HEK293 (cell line): ENCODE data around the gene MRPS6.

Experiments used
- CTCF ChIA-PET: fragments of 350-600 bp; formaldehyde crosslinking; extraction: SDS; loops from one replicate; lab custom pipeline; 2021; ENCODE audit warnings: antibody characterized with exemption; lab: Yijun Ruan, JAX
- POLR2A ChIA-PET: fragments of 300-600 bp; formaldehyde crosslinking; extraction: SDS; loops from one replicate; lab custom pipeline; 2020; ENCODE audit warnings: antibody characterized with exemption, inconsistent platforms; lab: Yijun Ruan, JAX
- H3K27ac ChIP-seq: fragments of 200-500 bp; sonication (Bioruptor generic); 2 replicates; pipeline ENCODE4 v1.5.1; 2014; ENCODE audit warnings: low read depth, low read length, control low read depth, inconsistent platforms; ENCODE audit errors: extremely low read depth
- H3K36me3 ChIP-seq, 2 experiments: fragments of 200-500 bp in 1 of 2; sonication (Bioruptor generic) in 1 of 2; 1 replicate in 1 of 2; 2 replicates in 1 of 2; pipeline ENCODE4 v1.5.1; 2014 to 2017; ENCODE audit warnings: inconsistent platforms in 2 of 2, low read length in 2 of 2; ENCODE audit not compliant: control insufficient read depth in 2 of 2, insufficient read depth in 1 of 2
- H3K4me1 ChIP-seq: fragments of 200-500 bp; sonication (Bioruptor generic); 2 replicates; pipeline ENCODE4 v1.5.1; 2014; ENCODE audit warnings: mild to moderate bottlenecking, low read length, inconsistent platforms; ENCODE audit not compliant: control insufficient read depth, insufficient read depth
- H3K4me3 ChIP-seq: 2 replicates; pipeline ENCODE4 v1.5.1; 2011; ENCODE audit warnings: low read depth, mild to moderate bottlenecking, control low read depth, low read length, moderate library complexity
- H3K9me3 ChIP-seq: fragments of 200-500 bp; sonication (Bioruptor generic); 2 replicates; pipeline ENCODE4 v1.5.1; 2014; ENCODE audit warnings: low read depth, low read length, inconsistent platforms; ENCODE audit not compliant: control insufficient read depth, insufficient read depth
- GLI2 ChIP-seq: fragments of 450-650 bp; formaldehyde crosslinking; IDR thresholded peaks from 2 replicates; pipeline ENCODE4; 2017; ENCODE audit warnings: missing biosample characterization, missing genetic modification characterization, low read depth, borderline replicate concordance
- HOXA7 ChIP-seq: sonication (generic); formaldehyde crosslinking; IDR thresholded peaks from 2 replicates; pipeline ENCODE4 v1.8.1; 2022; ENCODE audit warnings: missing genetic modification reagents, borderline replicate concordance
- KLF10 ChIP-seq: fragments of 450-650 bp; IDR thresholded peaks from 2 replicates; pipeline ENCODE4 v1.5.1; 2018; ENCODE audit warnings: missing biosample characterization, mild to moderate bottlenecking, missing genetic modification characterization
- OVOL3 ChIP-seq: fragments of 450-650 bp; formaldehyde crosslinking; IDR thresholded peaks from 2 replicates; pipeline ENCODE4 v1.5.1; 2016; ENCODE audit warnings: missing biosample characterization, missing genetic modification characterization
- ZBTB17 ChIP-seq: fragments of 450-650 bp; formaldehyde crosslinking; IDR thresholded peaks from 2 replicates; pipeline ENCODE4 v1.5.1; 2016; ENCODE audit warnings: missing biosample characterization, missing genetic modification characterization
- ZBTB48 ChIP-seq: fragments of 450-650 bp; formaldehyde crosslinking; IDR thresholded peaks from 2 replicates; pipeline ENCODE4 v1.5.1; 2016; ENCODE audit warnings: missing biosample characterization, missing genetic modification characterization
- ZBTB8A ChIP-seq: fragments of 450-650 bp; formaldehyde crosslinking; IDR thresholded peaks from 2 replicates; pipeline ENCODE4 v1.5.1; 2016; ENCODE audit warnings: missing biosample characterization, missing genetic modification characterization
- ZEB2 ChIP-seq: fragments of 450-650 bp; formaldehyde crosslinking; IDR thresholded peaks from 2 replicates; pipeline ENCODE4 v1.5.1; 2016; ENCODE audit warnings: missing biosample characterization, missing genetic modification characterization
- ZFP69B ChIP-seq: fragments of 450-650 bp; formaldehyde crosslinking; IDR thresholded peaks from 2 replicates; pipeline ENCODE4 v1.5.1; 2016; ENCODE audit warnings: missing biosample characterization, missing genetic modification characterization
- ZNF114 ChIP-seq: fragments of 450-650 bp; formaldehyde crosslinking; IDR thresholded peaks from 2 replicates; pipeline ENCODE4 v1.5.0; 2017; ENCODE audit warnings: missing biosample characterization, missing genetic modification characterization
- ZNF133 ChIP-seq: fragments of 450-650 bp; formaldehyde crosslinking; IDR thresholded peaks from 2 replicates; pipeline ENCODE4 v1.5.1; 2016; ENCODE audit warnings: missing biosample characterization, missing genetic modification characterization
- ZNF138 ChIP-seq: fragments of 450-650 bp; formaldehyde crosslinking; IDR thresholded peaks from 2 replicates; pipeline ENCODE4 v1.5.1; 2016; ENCODE audit warnings: missing biosample characterization, missing genetic modification characterization, borderline replicate concordance
- ZNF169 ChIP-seq: fragments of 450-650 bp; formaldehyde crosslinking; IDR thresholded peaks from 2 replicates; pipeline ENCODE4 v1.5.1; 2016; ENCODE audit warnings: missing biosample characterization, missing genetic modification characterization
- ZNF223 ChIP-seq: fragments of 450-650 bp; formaldehyde crosslinking; IDR thresholded peaks from 2 replicates; pipeline ENCODE4 v1.5.1; 2016; ENCODE audit warnings: missing biosample characterization, missing genetic modification characterization
- ZNF266 ChIP-seq: fragments of 450-650 bp; formaldehyde crosslinking; IDR thresholded peaks from 2 replicates; pipeline ENCODE4 v1.5.1; 2016; ENCODE audit warnings: missing biosample characterization, missing genetic modification characterization, low read depth
- ZNF324 ChIP-seq: fragments of 450-650 bp; formaldehyde crosslinking; IDR thresholded peaks from 2 replicates; pipeline ENCODE4 v1.5.1; 2016; ENCODE audit warnings: missing biosample characterization, missing genetic modification characterization
- ZNF350 ChIP-seq: fragments of 450-650 bp; formaldehyde crosslinking; IDR thresholded peaks from 2 replicates; pipeline ENCODE4 v1.5.0; 2017; ENCODE audit warnings: missing biosample characterization, mild to moderate bottlenecking, missing genetic modification characterization
- ZNF555 ChIP-seq: fragments of 450-650 bp; formaldehyde crosslinking; conservative IDR thresholded peaks from 2 replicates; pipeline ENCODE4 v1.5.1; 2017; ENCODE audit warnings: missing biosample characterization, mild to moderate bottlenecking, missing genetic modification characterization, inconsistent platforms
- ZNF626 ChIP-seq: fragments of 450-650 bp; sonication (Bioruptor Pico); formaldehyde crosslinking; IDR thresholded peaks from 2 replicates; pipeline ENCODE4 v1.5.1; 2018; ENCODE audit warnings: missing biosample characterization, missing genetic modification characterization, inconsistent platforms
- TF ChIP-seq, protein P1 (sequence below): sonication (generic); formaldehyde crosslinking; IDR thresholded peaks from 2 replicates; pipeline ENCODE4 v1.8.1; 2022; ENCODE audit warnings: mild to moderate bottlenecking, moderate library complexity, missing genetic modification reagents
- TF ChIP-seq, protein P2 (sequence below): fragments of 450-650 bp; formaldehyde crosslinking; IDR thresholded peaks from 2 replicates; pipeline ENCODE4 v1.5.1; 2016; ENCODE audit warnings: missing biosample characterization, missing genetic modification characterization
- TF ChIP-seq, protein P3 (sequence below): fragments of 450-650 bp; formaldehyde crosslinking; IDR thresholded peaks from 2 replicates; pipeline ENCODE4 v1.5.1; 2016; ENCODE audit warnings: missing biosample characterization, missing genetic modification characterization
- TF ChIP-seq, protein P4 (sequence below): fragments of 450-650 bp; formaldehyde crosslinking; IDR thresholded peaks from 2 replicates; pipeline ENCODE4 v1.5.1; 2016; ENCODE audit warnings: missing biosample characterization, missing genetic modification characterization

Gene MRPS6

DNA sequence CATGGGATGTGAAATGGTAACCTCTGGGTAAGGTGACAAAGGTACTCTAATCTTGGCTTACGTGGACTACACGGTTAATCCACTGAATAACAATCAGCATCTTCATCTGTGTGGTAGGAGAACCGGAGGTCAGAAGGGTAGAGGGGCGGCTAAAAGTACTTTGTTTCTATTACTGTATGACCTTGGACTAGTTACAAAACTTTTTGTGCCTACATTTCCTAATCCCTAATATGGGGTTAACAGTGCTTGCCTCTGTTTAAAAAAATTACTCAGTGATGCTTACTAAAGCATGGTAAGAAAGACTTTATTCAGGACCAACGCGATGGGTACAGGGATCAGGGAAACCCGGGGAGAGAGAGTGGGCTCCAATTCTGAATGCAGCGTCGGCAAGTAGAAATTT, 1.7 kb upstream of the MRPS6 start:
- POLR2A ChIA-PET: no interaction called here
- H3K27ac ChIP-seq: no peak overlapping the region
- H3K9me3 ChIP-seq: no peaks in the 10 kb centered on the region

DNA sequence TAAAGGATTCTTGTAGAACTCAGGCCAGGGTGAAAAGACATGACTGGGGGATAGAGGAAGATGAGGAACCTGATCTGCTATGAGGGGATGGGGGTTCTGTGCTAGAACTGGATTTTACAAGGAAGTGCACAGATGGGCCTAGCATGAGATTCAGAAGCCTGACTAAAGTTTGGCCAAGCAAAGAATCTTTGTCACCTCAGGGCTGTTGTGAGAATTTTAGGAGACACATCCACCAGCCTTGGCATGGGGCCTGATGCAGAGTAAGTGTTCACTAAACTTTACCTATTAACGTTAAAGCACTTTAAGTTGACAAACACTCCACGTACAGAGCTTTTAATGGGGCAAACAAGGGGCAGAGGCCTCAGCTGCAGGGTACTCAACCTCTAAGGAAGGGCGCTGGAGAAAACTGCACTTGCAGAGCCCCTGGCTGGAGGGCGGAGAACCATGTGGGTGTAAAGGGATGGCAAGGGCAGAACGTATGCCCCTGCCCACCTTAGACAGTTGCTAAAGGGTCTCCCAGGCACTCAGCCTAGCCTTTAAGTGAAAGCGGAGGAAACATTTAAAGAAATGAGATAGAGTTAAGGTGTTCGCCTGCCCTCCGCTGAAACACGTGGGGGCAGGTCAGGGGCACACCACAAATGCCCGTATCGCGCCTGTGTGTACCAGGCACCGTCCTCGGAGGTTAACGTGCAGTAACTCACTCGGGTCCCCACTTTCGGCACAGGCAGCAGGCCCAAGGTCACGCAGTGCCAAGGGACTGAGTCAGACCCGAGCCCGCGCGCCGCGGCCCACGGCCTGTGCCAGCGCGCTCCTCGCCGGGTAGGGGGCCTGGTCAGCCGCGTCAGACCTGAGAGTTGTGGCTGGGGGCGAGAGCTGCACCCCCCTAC, 990 bp upstream of the MRPS6 start:
- ChIA-PET CTCF (interaction anchor here (0.8 to 1.6 kb wide), 5 partner anchors 37 to 559 kb away, joined by 3 to 6 read pairs (median 3); no protein-coding TSS in a partner anchor), POLR2A (interaction anchor here (1.0 to 1.1 kb wide), 2 partner anchors 11 to 15 kb away, joined by 3 to 4 read pairs; no protein-coding TSS in a partner anchor)
- no peaks in the 10 kb centered on the region for H3K36me3 ChIP-seq
- peak overlapping the region; percentile 71; the same call in 1 of the 2 replicates for H3K27ac ChIP-seq
- peaks cover 2% of the 10 kb centered on the region; the same call in 1 of the 2 replicates for H3K4me1 ChIP-seq
- H3K9me3 ChIP-seq: no peaks in the 10 kb centered on the region
- TF ChIP-seq ZBTB17 (tag by site-specific recombination) (peak; percentile 49; the same call in 1 of the 2 replicates), ZBTB8A (tag by site-specific recombination) (peak; percentile 9; the same call in 1 of the 2 replicates), HOXA7 (CRISPR knock-in tag) (no peak), ZNF169 (tag by site-specific recombination) (0 out of 2 replicates have a peak, but pooled peaks have one; percentile 17), ZNF266 (no peak), ZBTB48 (tag by site-specific recombination) (peak; percentile 45; the same call in 1 of the 2 replicates), GLI2 (tag by site-specific recombination) (no peak), ZNF350 (peak; percentile 26; the same call in 1 of the 2 replicates)
- TF ChIP-seq, protein P1, sequence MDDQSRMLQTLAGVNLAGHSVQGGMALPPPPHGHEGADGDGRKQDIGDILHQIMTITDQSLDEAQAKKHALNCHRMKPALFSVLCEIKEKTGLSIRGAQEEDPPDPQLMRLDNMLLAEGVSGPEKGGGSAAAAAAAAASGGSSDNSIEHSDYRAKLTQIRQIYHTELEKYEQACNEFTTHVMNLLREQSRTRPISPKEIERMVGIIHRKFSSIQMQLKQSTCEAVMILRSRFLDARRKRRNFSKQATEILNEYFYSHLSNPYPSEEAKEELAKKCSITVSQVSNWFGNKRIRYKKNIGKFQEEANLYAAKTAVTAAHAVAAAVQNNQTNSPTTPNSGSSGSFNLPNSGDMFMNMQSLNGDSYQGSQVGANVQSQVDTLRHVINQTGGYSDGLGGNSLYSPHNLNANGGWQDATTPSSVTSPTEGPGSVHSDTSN (CRISPR knock-in tag): 0 out of 2 replicates have a peak, but pooled peaks have one; percentile 14
- TF ChIP-seq, all 188 proteins: peak for 6
- peak overlapping the region; percentile 44 for H3K4me3 ChIP-seq

More for the DNA sequence above, 1.7 kb upstream of the MRPS6 start:
- TF ChIP-seq ZNF138 (tag by site-specific recombination) (no peak), ZEB2 (no peak), ZNF223 (tag by site-specific recombination) (no peak), ZNF133 (tag by site-specific recombination) (no peak), ZNF555 (no peak), OVOL3 (tag by site-specific recombination) (no peak), ZNF114 (tag by site-specific recombination) (no peak), ZNF626 (tag by site-specific recombination) (no peak), KLF10 (tag by site-specific recombination) (no peak), ZNF324 (tag by site-specific recombination) (no peak), ZFP69B (tag by site-specific recombination) (no peak)
- TF ChIP-seq, protein P2, sequence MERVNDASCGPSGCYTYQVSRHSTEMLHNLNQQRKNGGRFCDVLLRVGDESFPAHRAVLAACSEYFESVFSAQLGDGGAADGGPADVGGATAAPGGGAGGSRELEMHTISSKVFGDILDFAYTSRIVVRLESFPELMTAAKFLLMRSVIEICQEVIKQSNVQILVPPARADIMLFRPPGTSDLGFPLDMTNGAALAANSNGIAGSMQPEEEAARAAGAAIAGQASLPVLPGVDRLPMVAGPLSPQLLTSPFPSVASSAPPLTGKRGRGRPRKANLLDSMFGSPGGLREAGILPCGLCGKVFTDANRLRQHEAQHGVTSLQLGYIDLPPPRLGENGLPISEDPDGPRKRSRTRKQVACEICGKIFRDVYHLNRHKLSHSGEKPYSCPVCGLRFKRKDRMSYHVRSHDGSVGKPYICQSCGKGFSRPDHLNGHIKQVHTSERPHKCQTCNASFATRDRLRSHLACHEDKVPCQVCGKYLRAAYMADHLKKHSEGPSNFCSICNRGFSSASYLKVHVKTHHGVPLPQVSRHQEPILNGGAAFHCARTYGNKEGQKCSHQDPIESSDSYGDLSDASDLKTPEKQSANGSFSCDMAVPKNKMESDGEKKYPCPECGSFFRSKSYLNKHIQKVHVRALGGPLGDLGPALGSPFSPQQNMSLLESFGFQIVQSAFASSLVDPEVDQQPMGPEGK: no peak
- TF ChIP-seq, protein P3, sequence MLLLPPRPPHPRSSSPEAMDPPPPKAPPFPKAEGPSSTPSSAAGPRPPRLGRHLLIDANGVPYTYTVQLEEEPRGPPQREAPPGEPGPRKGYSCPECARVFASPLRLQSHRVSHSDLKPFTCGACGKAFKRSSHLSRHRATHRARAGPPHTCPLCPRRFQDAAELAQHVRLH (tag by site-specific recombination): no peak
- TF ChIP-seq, protein P4, sequence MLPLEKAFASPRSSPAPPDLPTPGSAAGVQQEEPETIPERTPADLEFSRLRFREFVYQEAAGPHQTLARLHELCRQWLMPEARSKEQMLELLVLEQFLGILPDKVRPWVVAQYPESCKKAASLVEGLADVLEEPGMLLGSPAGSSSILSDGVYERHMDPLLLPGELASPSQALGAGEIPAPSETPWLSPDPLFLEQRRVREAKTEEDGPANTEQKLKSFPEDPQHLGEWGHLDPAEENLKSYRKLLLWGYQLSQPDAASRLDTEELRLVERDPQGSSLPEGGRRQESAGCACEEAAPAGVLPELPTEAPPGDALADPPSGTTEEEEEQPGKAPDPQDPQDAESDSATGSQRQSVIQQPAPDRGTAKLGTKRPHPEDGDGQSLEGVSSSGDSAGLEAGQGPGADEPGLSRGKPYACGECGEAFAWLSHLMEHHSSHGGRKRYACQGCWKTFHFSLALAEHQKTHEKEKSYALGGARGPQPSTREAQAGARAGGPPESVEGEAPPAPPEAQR: no peak
- Histone ChIP-seq H3K36me3 (no peaks in the 10 kb centered on the region), H3K4me1 (peaks cover 2% of the 10 kb centered on the region; the same call in 1 of the 2 replicates), H3K4me3 (no peak overlapping the region)
- CTCF ChIA-PET: no interaction called here
